ENCODE measurements around the gene JMJD1C. TPM values are rescaled to one million over a fixed set of nuclear protein-coding genes. Genes with fewer than 3 reads are reported as not detected.
"Not testable (repeated sequence)": the region's sequence is repeated elsewhere in the genome, so short reads cannot be mapped to it uniquely, and the experiment has no call there.

JMJD1C gene
- polyA plus RNA-seq, 1 donor, result 104 TPM

GRCh38 chr10:63304146-63304545, 161.6 kb downstream of the JMJD1C start:
- no peaks in the 10 kb centered on the region for H3K9me3 ChIP-seq (ENCODE audit: control insufficient read depth, low read depth, low read length)

GRCh38 chr10:63300801-63301200, 165.0 kb downstream of the JMJD1C start:
- Histone ChIP-seq H3K27ac (ENCODE audit: low read length) (no peak overlapping the region), H3K27me3 (ENCODE audit: control insufficient read depth, insufficient read depth, low read length) (no peaks in the 10 kb centered on the region), H3K36me3 (ENCODE audit: control insufficient read depth, insufficient read depth, low read length) (peaks cover 5% of the 10 kb centered on the region), H3K4me1 (ENCODE audit: control insufficient read depth, insufficient read depth, low read length) (no peaks in the 10 kb centered on the region), H3K9me3 (ENCODE audit: control insufficient read depth, low read depth, low read length) (no peaks in the 10 kb centered on the region), H3K4me3 (ENCODE audit: low read length) (no peak overlapping the region)
- DNase-seq, result no peak
- WGBS (ENCODE audit: insufficient coverage, low lambda C conversion rate), result no CpG with 5 or more reads among the region's 3 CpGs

More at GRCh38 chr10:63304146-63304545, 161.6 kb downstream of the JMJD1C start:
- DNase-seq, result no peak
- H3K4me1 ChIP-seq (ENCODE audit: control insufficient read depth, insufficient read depth, low read length), result no peaks in the 10 kb centered on the region
- H3K4me3 ChIP-seq (ENCODE audit: low read length), result no peak overlapping the region
- H3K36me3 ChIP-seq (ENCODE audit: control insufficient read depth, insufficient read depth, low read length), result peaks cover 2% of the 10 kb centered on the region
- WGBS (ENCODE audit: insufficient coverage, low lambda C conversion rate), result 81% methylated on average over 3 of the region's 3 CpGs
- H3K27ac ChIP-seq (ENCODE audit: low read length), result no peak overlapping the region
- no peaks in the 10 kb centered on the region for H3K27me3 ChIP-seq (ENCODE audit: control insufficient read depth, insufficient read depth, low read length)

GRCh38 chr10:63297941-63298340, 167.8 kb downstream of the JMJD1C start:
- Histone ChIP-seq H3K4me1 (ENCODE audit: control insufficient read depth, insufficient read depth, low read length) (no peaks in the 10 kb centered on the region), H3K4me3 (ENCODE audit: low read length) (no peak overlapping the region), H3K27me3 (ENCODE audit: control insufficient read depth, insufficient read depth, low read length) (no peaks in the 10 kb centered on the region), H3K27ac (ENCODE audit: low read length) (no peak overlapping the region), H3K9me3 (ENCODE audit: control insufficient read depth, low read depth, low read length) (no peaks in the 10 kb centered on the region), H3K36me3 (ENCODE audit: control insufficient read depth, insufficient read depth, low read length) (peaks cover 5% of the 10 kb centered on the region)
- WGBS (ENCODE audit: insufficient coverage, low lambda C conversion rate), result no CpG with 5 or more reads among the region's 8 CpGs
- no peak for DNase-seq

DNA sequence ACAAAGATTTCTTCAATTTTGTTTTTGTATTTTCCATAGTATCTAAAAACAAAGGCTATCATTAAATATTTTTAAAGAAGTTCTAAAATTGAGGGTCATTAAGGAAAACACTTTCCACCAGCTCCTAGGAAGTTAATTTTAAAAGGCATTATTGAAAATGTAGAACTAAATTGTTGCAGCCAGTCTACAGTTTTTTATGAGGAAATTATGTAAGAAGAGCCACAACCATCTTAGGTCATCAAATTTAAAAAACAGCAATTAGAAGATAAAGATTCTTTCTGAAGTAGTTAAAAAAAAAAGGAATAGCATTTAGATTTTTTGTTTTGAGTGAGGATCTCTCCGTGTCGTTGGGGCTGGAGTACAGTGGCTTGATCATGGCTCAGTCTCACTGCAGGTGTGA, 171.0 kb downstream of the JMJD1C start:
- WGBS (ENCODE audit: insufficient coverage, low lambda C conversion rate), result 100% methylated on average over 1 of the region's 2 CpGs

GRCh38 chr10:63292847-63293246, 172.9 kb downstream of the JMJD1C start:
- H3K36me3 ChIP-seq (ENCODE audit: control insufficient read depth, insufficient read depth, low read length); H3K27me3 ChIP-seq (ENCODE audit: control insufficient read depth, insufficient read depth, low read length); H3K9me3 ChIP-seq (ENCODE audit: control insufficient read depth, low read depth, low read length); H3K4me3 ChIP-seq (ENCODE audit: low read length); H3K27ac ChIP-seq (ENCODE audit: low read length); DNase-seq; H3K4me1 ChIP-seq (ENCODE audit: control insufficient read depth, insufficient read depth, low read length): not testable (repeated sequence)
- 40% methylated on average over 1 of the region's 4 CpGs for WGBS (ENCODE audit: insufficient coverage, low lambda C conversion rate)

More for the DNA sequence above, 171.0 kb downstream of the JMJD1C start:
- no peak overlapping the region for H3K27ac ChIP-seq (ENCODE audit: low read length)
- no peaks in the 10 kb centered on the region for H3K9me3 ChIP-seq (ENCODE audit: control insufficient read depth, low read depth, low read length)
- DNase-seq, result no peak
- peaks cover 2% of the 10 kb centered on the region for H3K36me3 ChIP-seq (ENCODE audit: control insufficient read depth, insufficient read depth, low read length)
- no peak overlapping the region for H3K4me3 ChIP-seq (ENCODE audit: low read length)
- H3K4me1 ChIP-seq (ENCODE audit: control insufficient read depth, insufficient read depth, low read length), result no peaks in the 10 kb centered on the region
- no peaks in the 10 kb centered on the region for H3K27me3 ChIP-seq (ENCODE audit: control insufficient read depth, insufficient read depth, low read length)

- no CpG with 5 or more reads among the region's 1 CpG for WGBS (ENCODE audit: insufficient coverage, low lambda C conversion rate)
- Histone ChIP-seq H3K27me3 (ENCODE audit: control insufficient read depth, insufficient read depth, low read length) (no peaks in the 10 kb centered on the region), H3K36me3 (ENCODE audit: control insufficient read depth, insufficient read depth, low read length) (no peaks in the 10 kb centered on the region), H3K27ac (ENCODE audit: low read length) (no peak overlapping the region), H3K9me3 (ENCODE audit: control insufficient read depth, low read depth, low read length) (no peaks in the 10 kb centered on the region), H3K4me1 (ENCODE audit: control insufficient read depth, insufficient read depth, low read length) (no peaks in the 10 kb centered on the region), H3K4me3 (ENCODE audit: low read length) (no peak overlapping the region)
- DNase-seq, result no peak
Observed at GRCh38 chr10:63288170-63288569, 177.6 kb downstream of the JMJD1C start.

DNA sequence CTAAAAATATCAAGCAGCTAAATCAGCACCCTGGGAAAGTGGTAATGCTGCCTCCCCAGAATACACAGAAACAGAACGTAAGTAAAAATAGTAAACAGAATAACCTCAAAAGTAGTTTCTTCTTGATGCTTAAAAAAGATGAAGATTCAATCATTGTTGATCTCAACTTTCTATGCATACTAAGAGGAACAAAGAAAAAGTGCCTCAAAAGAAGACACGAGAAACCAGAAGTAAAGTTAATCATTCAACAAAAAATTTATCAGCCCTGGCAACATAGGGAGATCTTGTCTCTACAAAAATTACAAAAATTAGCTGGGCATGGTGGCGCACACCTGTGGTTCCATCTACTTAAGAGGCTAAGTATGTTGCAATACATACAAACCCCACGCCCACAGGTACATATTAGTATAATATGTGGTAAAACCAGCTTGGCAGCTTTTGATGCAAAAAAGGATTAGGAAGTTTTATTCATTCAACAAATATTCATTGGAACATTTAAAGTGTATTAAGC, 179.0 kb downstream of the JMJD1C start:
- H3K27me3 ChIP-seq (ENCODE audit: control insufficient read depth, insufficient read depth, low read length), result no peaks in the 10 kb centered on the region
- no peaks in the 10 kb centered on the region for H3K4me1 ChIP-seq (ENCODE audit: control insufficient read depth, insufficient read depth, low read length)
- no peak overlapping the region for H3K4me3 ChIP-seq (ENCODE audit: low read length)
- 100% methylated on average over 2 of the region's 4 CpGs for WGBS (ENCODE audit: insufficient coverage, low lambda C conversion rate)
- no peak overlapping the region for H3K27ac ChIP-seq (ENCODE audit: low read length)
- no peak for DNase-seq
- H3K9me3 ChIP-seq (ENCODE audit: control insufficient read depth, low read depth, low read length), result no peaks in the 10 kb centered on the region
- no peaks in the 10 kb centered on the region for H3K36me3 ChIP-seq (ENCODE audit: control insufficient read depth, insufficient read depth, low read length)

DNA sequence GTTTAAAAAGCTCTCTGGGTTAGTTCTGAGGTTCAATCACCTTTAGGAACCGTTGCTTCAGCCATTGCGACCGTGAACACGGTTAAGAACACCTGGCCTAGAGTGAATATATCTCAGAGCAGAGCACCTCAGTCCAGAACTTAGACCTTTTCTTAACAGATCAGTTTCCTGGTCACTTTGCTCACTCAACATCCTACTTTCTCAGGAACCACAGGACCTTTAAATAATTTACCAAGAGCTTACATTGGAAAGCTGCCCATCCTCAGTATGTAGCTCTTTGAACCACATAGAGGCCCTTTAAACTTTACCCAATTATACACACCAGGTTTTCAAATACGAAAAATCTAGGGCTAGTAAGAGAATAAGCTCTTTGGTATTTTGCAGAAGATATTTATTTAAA, 179.4 kb downstream of the JMJD1C start:
- no peaks in the 10 kb centered on the region for H3K27me3 ChIP-seq (ENCODE audit: control insufficient read depth, insufficient read depth, low read length)
- no peak overlapping the region for H3K4me3 ChIP-seq (ENCODE audit: low read length)
- no CpG with 5 or more reads among the region's 5 CpGs for WGBS (ENCODE audit: insufficient coverage, low lambda C conversion rate)
- H3K9me3 ChIP-seq (ENCODE audit: control insufficient read depth, low read depth, low read length), result no peaks in the 10 kb centered on the region
- H3K27ac ChIP-seq (ENCODE audit: low read length), result no peak overlapping the region
- H3K36me3 ChIP-seq (ENCODE audit: control insufficient read depth, insufficient read depth, low read length), result no peaks in the 10 kb centered on the region
- H3K4me1 ChIP-seq (ENCODE audit: control insufficient read depth, insufficient read depth, low read length), result no peaks in the 10 kb centered on the region
- no peak for DNase-seq

- not testable (repeated sequence) for H3K27me3 ChIP-seq (ENCODE audit: control insufficient read depth, insufficient read depth, low read length); H3K27ac ChIP-seq (ENCODE audit: low read length); H3K4me1 ChIP-seq (ENCODE audit: control insufficient read depth, insufficient read depth, low read length); H3K36me3 ChIP-seq (ENCODE audit: control insufficient read depth, insufficient read depth, low read length); H3K4me3 ChIP-seq (ENCODE audit: low read length); H3K9me3 ChIP-seq (ENCODE audit: control insufficient read depth, low read depth, low read length); DNase-seq
- WGBS (ENCODE audit: insufficient coverage, low lambda C conversion rate), result no CpG with 5 or more reads among the region's 6 CpGs
Observed at GRCh38 chr10:63283901-63284300, 181.9 kb downstream of the JMJD1C start.

GRCh38 chr10:63283093-63283492, 182.7 kb downstream of the JMJD1C start:
- no peaks in the 10 kb centered on the region for H3K9me3 ChIP-seq (ENCODE audit: control insufficient read depth, low read depth, low read length)
- no peaks in the 10 kb centered on the region for H3K4me1 ChIP-seq (ENCODE audit: control insufficient read depth, insufficient read depth, low read length)
- no peak overlapping the region for H3K4me3 ChIP-seq (ENCODE audit: low read length)
- H3K27me3 ChIP-seq (ENCODE audit: control insufficient read depth, insufficient read depth, low read length), result no peaks in the 10 kb centered on the region
- peaks cover 2% of the 10 kb centered on the region for H3K36me3 ChIP-seq (ENCODE audit: control insufficient read depth, insufficient read depth, low read length)
- no peak overlapping the region for H3K27ac ChIP-seq (ENCODE audit: low read length)
- no peak for DNase-seq
- WGBS (ENCODE audit: insufficient coverage, low lambda C conversion rate), result no CpG with 5 or more reads among the region's 2 CpGs

DNA sequence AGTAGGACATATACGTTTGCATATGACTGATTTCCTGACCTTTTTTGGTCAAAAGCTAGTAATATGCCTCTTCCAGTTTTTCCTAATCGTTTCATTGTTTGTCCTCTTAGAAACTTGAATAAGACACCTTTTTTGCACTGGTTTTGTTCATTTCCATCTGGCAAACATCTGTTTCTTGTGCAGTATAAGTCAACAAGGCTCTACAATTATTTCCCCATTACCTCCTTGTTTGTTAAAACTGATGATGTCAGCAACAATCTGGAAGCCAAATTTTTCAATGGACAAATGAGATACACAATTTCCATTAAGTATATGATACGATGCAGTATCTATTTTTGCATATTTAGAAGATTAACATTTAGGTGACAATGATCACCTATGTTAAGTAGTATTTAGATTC, 183.8 kb downstream of the JMJD1C start:
- H3K27ac ChIP-seq (ENCODE audit: low read length), result no peak overlapping the region
- no peak overlapping the region for H3K4me3 ChIP-seq (ENCODE audit: low read length)
- no peak for DNase-seq
- no peaks in the 10 kb centered on the region for H3K27me3 ChIP-seq (ENCODE audit: control insufficient read depth, insufficient read depth, low read length)
- peaks cover 2% of the 10 kb centered on the region for H3K36me3 ChIP-seq (ENCODE audit: control insufficient read depth, insufficient read depth, low read length)
- H3K9me3 ChIP-seq (ENCODE audit: control insufficient read depth, low read depth, low read length), result no peaks in the 10 kb centered on the region
- no peaks in the 10 kb centered on the region for H3K4me1 ChIP-seq (ENCODE audit: control insufficient read depth, insufficient read depth, low read length)
- 89% methylated on average over 3 of the region's 3 CpGs for WGBS (ENCODE audit: insufficient coverage, low lambda C conversion rate)
